Astrocyte of the spinal cord (primary cell): Measurements from ENCODE around the gene BABAM2.

Experiments used
- DNase-seq: peaks from one replicate; pipeline ENCODE4 v3.0.0; 2011; ENCODE audit warnings: low read depth, low spot score
- H3K4me3 ChIP-seq: 2 replicates; pipeline ENCODE4 v1.5.1; 2011; ENCODE audit warnings: low read depth, mild to moderate bottlenecking, low read length, moderate library complexity
- CTCF ChIP-seq: IDR thresholded peaks from 2 replicates; pipeline ENCODE4 v1.5.1; 2012; ENCODE audit warnings: low read depth, mild to moderate bottlenecking, low read length, inconsistent platforms
- in situ Hi-C: cut with HindIII; loops from 2 replicates; pipeline ENCODE4 v1.10.0; 2017; ENCODE audit warnings: low sequenced_read_pairs

The BABAM2 gene

GRCh38 chr2:28318023-28318422 is 427.5 kb downstream of the BABAM2 start:
- no peak overlapping the region for H3K4me3 ChIP-seq
- in situ Hi-C loops: no loop called here
- TF ChIP-seq CTCF: no peak
- no peak for DNase-seq

GRCh38 chr2:28318462-28319117 is 428.1 kb downstream of the BABAM2 start:
- no peak for TF ChIP-seq CTCF
- in situ Hi-C loops: no loop called here
- DNase-seq: no peak
- H3K4me3 ChIP-seq: no peak overlapping the region

- H3K4me3 ChIP-seq: no peak overlapping the region
- peak; percentile 3 for TF ChIP-seq CTCF
- in situ Hi-C loops: no loop called here
- DNase-seq: peak; percentile 93
Measured at GRCh38 chr2:28319118-28320008, 428.8 kb downstream of the BABAM2 start.

GRCh38 chr2:28320009-28320365 is 429.5 kb downstream of the BABAM2 start:
- in situ Hi-C loops: no loop called here

GRCh38 chr2:28320371-28320770 is 429.8 kb downstream of the BABAM2 start:
- no peak for DNase-seq
- in situ Hi-C loops: no loop called here
- H3K4me3 ChIP-seq: no peak overlapping the region
- no peak for TF ChIP-seq CTCF

More at GRCh38 chr2:28320009-28320365, 429.5 kb downstream of the BABAM2 start:
- TF ChIP-seq CTCF: no peak
- H3K4me3 ChIP-seq: no peak overlapping the region
- DNase-seq: no peak

- in situ Hi-C loops: no loop called here
- H3K4me3 ChIP-seq: no peak overlapping the region
- TF ChIP-seq CTCF: no peak
- peak; percentile 92 for DNase-seq
Measured at GRCh38 chr2:28321426-28321825, 430.9 kb downstream of the BABAM2 start.
